ENCODE results near the gene CHRNA1. TPM values are rescaled to one million over a fixed set of nuclear protein-coding genes. Genes with fewer than 3 reads are reported as not detected.
"Not testable (repeated sequence)": the region's sequence is repeated elsewhere in the genome, so short reads cannot be mapped to it uniquely, and the experiment has no call there.

The CHRNA1 gene
- total RNA-seq, 2 experiments from 2014 or later, result not detected

DNA sequence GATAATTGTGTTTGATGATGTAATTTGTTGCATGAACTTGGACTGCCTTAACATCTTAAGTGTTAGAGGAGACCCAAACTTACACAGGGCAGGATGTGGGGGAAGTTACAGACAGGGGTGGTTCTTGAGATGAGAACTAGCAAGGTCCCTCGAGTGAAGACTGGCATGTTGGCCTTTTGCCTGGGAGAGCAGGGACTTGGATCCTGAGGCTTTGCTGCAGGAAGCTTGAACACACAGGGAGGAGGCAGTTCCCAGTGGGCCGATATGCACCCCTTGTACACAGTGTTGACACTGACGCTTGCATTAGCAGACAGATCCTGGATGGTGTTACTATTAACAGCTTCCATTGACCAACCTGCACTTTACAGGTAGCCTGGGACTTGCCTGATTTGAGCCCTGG, 47.5 kb downstream of the CHRNA1 start:
- Mint-ChIP-seq H3K36me3 (ENCODE audit: low read depth) (no peaks in the 10 kb centered on the region), H3K9me3 (ENCODE audit: low read depth) (no peaks in the 10 kb centered on the region), H3K27ac (no peak overlapping the region), H3K4me1 (peaks cover 28% of the 10 kb centered on the region), H3K27me3 (no peaks in the 10 kb centered on the region), H3K4me3 (no peak overlapping the region)
- ChIA-PET CTCF (interaction anchor here (1.1 kb wide), 1 partner anchor 20 kb away, joined by 3 read pairs; no protein-coding TSS in a partner anchor), POLR2A (no interaction called here)
- ATAC-seq, result peak; percentile 62
- intact Hi-C loops (cut with DNase I, micrococcal nuclease), result no loop called here
- no peak for DNase-seq

DNA sequence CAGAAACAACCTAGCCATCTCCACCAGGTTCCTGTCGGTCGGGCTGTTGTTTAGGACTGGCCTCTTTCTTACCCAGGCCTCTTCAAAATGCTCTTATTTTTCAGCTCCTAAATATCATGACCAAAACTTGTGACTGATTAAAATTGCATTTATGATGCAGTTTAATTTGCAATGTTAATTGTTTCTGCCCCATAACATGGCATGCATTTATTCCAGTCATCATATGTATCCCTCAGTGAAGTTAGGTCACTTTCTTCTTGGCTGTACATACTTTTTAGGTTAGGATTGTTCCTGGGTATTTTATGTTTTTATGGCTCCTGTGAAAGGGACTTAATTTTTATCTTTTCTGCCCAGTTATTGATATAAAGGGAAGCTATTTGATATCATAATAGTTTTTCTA, 50.6 kb downstream of the CHRNA1 start:
- H3K27me3 Mint-ChIP-seq, result peaks cover 3% of the 10 kb centered on the region
- peaks cover 23% of the 10 kb centered on the region for H3K4me1 Mint-ChIP-seq
- no peak for ATAC-seq
- H3K9me3 Mint-ChIP-seq (ENCODE audit: low read depth), result no peaks in the 10 kb centered on the region
- no peak for DNase-seq
- H3K36me3 Mint-ChIP-seq (ENCODE audit: low read depth), result no peaks in the 10 kb centered on the region
- intact Hi-C loops (cut with DNase I, micrococcal nuclease), result no loop called here
- no peak overlapping the region for H3K4me3 Mint-ChIP-seq
- ChIA-PET CTCF (interaction anchor here (1.0 to 2.6 kb wide), 2 partner anchors 14 to 16 kb away, joined by 3 to 16 read pairs; no protein-coding TSS in a partner anchor), POLR2A (no interaction called here)
- no peak overlapping the region for H3K27ac Mint-ChIP-seq

DNA sequence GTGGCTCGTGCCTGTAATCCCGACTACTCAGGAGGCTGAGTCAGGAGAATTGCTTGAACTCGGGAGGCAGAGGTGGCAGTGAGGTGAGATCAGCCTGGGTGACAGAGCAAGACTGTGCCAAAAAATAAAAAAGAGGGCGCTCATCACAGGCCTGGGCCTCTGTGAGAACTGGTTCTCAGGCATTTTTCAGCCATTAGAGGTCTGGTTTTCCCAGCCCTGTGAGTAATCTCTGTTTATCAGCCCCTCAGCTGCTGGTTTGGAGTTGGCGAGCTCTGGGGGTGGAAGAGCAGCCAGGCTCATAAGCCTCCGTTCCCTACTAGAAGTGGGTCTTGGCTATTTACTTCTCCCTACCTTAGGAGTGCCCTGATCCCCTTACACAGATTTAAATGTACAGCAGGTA, 53.1 kb downstream of the CHRNA1 start:
- H3K36me3 Mint-ChIP-seq (ENCODE audit: low read depth), result no peaks in the 10 kb centered on the region
- H3K9me3 Mint-ChIP-seq (ENCODE audit: low read depth), result no peaks in the 10 kb centered on the region

DNA sequence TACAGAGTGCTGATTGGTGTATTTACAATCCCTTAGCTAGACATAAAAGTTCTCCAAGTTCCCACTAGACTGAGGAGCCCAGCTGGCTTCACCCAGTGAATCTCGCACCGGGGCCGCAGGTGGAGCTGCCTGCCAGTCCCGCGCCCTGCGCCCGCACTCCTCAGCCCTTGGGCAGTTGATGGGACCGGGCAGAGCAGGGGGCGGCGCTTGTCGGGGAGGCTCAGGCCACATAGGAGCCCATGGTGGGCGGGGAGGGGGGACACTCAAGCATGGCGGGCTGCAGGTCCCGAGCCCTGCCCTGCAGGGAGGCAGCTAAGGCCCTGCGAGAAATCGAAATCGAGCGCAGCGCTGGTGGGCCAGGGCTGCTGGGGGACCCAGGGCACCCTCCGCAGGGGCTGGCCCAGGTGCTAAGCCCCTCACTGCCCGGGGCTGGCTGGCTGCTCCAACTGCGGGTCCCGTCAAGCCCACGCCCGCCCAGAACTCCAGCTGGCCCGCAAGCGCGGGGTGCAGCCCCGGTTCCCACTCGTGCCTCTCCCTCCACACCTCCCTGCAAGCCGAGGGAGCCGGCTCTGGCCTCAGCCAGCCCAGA, 54.8 kb downstream of the CHRNA1 start:
- DNase-seq; H3K4me3 Mint-ChIP-seq; H3K27ac Mint-ChIP-seq; H3K36me3 Mint-ChIP-seq (ENCODE audit: low read depth); intact Hi-C loops (cut with DNase I, micrococcal nuclease); H3K4me1 Mint-ChIP-seq; POLR2A ChIA-PET; ATAC-seq; H3K9me3 Mint-ChIP-seq (ENCODE audit: low read depth); H3K27me3 Mint-ChIP-seq: not testable (repeated sequence)
- CTCF ChIA-PET, result interaction anchor here (0.8 to 1.2 kb wide), 2 partner anchors 9 to 22 kb away, joined by 3 read pairs; no protein-coding TSS in a partner anchor

More for the DNA sequence above, 53.1 kb downstream of the CHRNA1 start:
- POLR2A ChIA-PET, result no interaction called here
- no peak for DNase-seq
- intact Hi-C loops (cut with DNase I, micrococcal nuclease), result no loop called here
- no peak for ATAC-seq
- peaks cover 5% of the 10 kb centered on the region for H3K27me3 Mint-ChIP-seq
- peaks cover under 1% of the 10 kb centered on the region for H3K4me1 Mint-ChIP-seq
- CTCF ChIA-PET, result interaction anchor here (0.7 to 2.6 kb wide), 3 partner anchors 11 to 204 kb away, joined by 3 to 16 read pairs (median 3); no protein-coding TSS in a partner anchor
- H3K27ac Mint-ChIP-seq, result no peak overlapping the region
- no peak overlapping the region for H3K4me3 Mint-ChIP-seq

DNA sequence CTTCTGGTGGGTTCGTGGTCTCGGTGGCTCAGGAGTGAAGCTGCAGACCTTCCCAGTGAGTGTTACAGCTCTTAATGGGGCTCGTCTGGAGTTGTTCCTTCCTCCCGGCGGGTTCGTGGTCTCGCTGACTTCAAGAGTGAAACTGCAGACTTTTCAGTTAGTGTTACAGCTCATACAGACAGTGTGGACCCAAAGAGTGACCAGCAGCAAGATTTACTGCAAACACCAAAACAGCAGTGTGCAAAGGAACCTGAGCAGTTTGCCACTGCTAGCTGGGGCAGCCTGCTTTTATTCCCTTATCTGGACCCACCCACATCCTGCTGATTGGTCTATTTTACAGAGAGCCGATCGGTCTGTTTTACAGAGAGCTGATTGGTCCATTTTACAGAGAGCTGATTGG, 55.6 kb downstream of the CHRNA1 start:
- Mint-ChIP-seq H3K36me3 (ENCODE audit: low read depth) (no peaks in the 10 kb centered on the region), H3K9me3 (ENCODE audit: low read depth) (no peaks in the 10 kb centered on the region), H3K4me1 (no peaks in the 10 kb centered on the region), H3K27ac (no peak overlapping the region), H3K27me3 (peaks cover 5% of the 10 kb centered on the region), H3K4me3 (no peak overlapping the region)
- DNase-seq (no peak), ATAC-seq (no peak)
- intact Hi-C loops (cut with DNase I, micrococcal nuclease), result no loop called here
- POLR2A ChIA-PET, result no interaction called here
- CTCF ChIA-PET, result interaction anchor here (0.8 to 1.2 kb wide), 2 partner anchors 9 to 21 kb away, joined by 3 read pairs; no protein-coding TSS in a partner anchor

DNA sequence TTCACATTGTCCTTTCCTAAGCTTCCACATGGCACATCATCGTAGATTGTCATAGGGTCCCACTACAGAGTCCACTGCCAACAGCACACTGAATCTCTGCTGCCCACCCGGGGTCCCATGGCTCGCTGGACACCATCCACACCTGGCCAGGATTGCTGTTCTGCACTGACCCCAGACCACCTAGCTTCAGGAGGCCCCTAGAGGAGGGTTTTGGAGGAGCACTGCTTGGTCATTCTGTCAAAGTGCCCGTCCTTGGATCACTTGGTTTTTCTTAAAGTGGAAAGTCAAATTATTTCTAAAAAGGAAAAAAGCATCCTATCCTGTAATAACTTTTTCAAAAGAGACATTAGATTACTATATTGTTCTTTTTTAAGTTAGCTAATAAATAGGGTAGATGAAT, 59.0 kb downstream of the CHRNA1 start:
- Mint-ChIP-seq H3K9me3 (ENCODE audit: low read depth) (no peaks in the 10 kb centered on the region), H3K27me3 (peaks cover 7% of the 10 kb centered on the region), H3K27ac (no peak overlapping the region), H3K4me1 (no peaks in the 10 kb centered on the region), H3K36me3 (ENCODE audit: low read depth) (no peaks in the 10 kb centered on the region), H3K4me3 (no peak overlapping the region)
- intact Hi-C loops (cut with DNase I, micrococcal nuclease), result no loop called here
- ChIA-PET CTCF (interaction anchor here (0.8 to 1.4 kb wide), 5 partner anchors 10 to 70 kb away, joined by 3 to 6 read pairs (median 5); no protein-coding TSS in a partner anchor), POLR2A (no interaction called here)
- ATAC-seq, result no peak
- DNase-seq, result no peak

DNA sequence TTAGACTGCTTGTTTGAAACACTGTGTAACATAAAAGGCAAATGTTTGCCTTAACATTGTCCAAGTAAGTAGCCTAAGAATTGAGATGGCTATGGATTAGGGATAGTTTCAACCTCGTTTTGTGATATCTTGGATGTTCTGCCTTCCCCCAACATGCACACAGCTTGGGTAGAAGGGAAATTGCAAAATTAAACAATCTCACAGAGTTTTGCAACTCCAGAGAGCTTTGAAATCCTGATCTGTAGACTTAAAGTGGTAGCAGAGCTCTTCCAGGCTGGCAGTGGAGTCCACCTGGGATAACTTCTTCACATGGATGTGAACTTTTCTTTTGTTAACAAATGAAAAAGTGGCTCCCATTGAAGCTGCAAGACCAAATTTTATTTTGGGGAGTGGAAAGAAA, 59.6 kb downstream of the CHRNA1 start:
- Mint-ChIP-seq H3K36me3 (ENCODE audit: low read depth) (no peaks in the 10 kb centered on the region), H3K27me3 (peaks cover 7% of the 10 kb centered on the region), H3K4me1 (no peaks in the 10 kb centered on the region), H3K4me3 (no peak overlapping the region), H3K9me3 (ENCODE audit: low read depth) (no peaks in the 10 kb centered on the region), H3K27ac (no peak overlapping the region)
- DNase-seq (no peak), ATAC-seq (no peak)
- ChIA-PET CTCF (interaction anchor here (0.8 to 1.4 kb wide), 4 partner anchors 9 to 71 kb away, joined by 3 to 6 read pairs (median 4); no protein-coding TSS in a partner anchor), POLR2A (no interaction called here)
- intact Hi-C loops (cut with DNase I, micrococcal nuclease), result loop anchor here (5.0 kb wide), 3 partner anchors 283 to 1393 kb away; partner anchors contain the start of gene HOXD12 (in 1 of the 2)

DNA sequence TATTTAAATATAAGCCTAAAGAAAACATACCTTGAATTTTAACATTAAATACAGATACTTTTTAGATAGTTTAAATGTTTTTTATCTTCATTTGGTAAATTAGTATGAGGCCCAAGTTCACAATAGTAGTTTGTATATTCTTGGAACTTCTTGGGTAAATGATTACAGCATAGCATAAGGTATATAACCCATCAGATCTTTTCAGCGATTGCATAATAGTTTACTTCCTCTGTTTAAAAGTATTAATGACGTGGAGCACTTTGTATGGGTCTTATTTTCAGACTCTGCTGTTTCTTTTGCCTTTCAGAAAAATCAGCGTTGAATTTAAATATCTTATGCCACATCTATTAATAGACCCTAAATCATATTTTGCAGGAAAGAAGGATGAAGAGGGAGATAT, 60.2 kb downstream of the CHRNA1 start:
- no peak overlapping the region for H3K4me3 Mint-ChIP-seq
- no peaks in the 10 kb centered on the region for H3K9me3 Mint-ChIP-seq (ENCODE audit: low read depth)
- H3K27ac Mint-ChIP-seq, result no peak overlapping the region
- intact Hi-C loops (cut with DNase I, micrococcal nuclease), result loop anchor here (5.0 kb wide), 3 partner anchors 283 to 1393 kb away; partner anchors contain the start of gene HOXD12 (in 1 of the 2)
- ATAC-seq (no peak), DNase-seq (no peak)
- peaks cover 6% of the 10 kb centered on the region for H3K27me3 Mint-ChIP-seq
- no peaks in the 10 kb centered on the region for H3K4me1 Mint-ChIP-seq
- CTCF ChIA-PET, result interaction anchor here (0.6 to 1.3 kb wide), 3 partner anchors 8 to 672 kb away, joined by 3 to 6 read pairs (median 5); no protein-coding TSS in a partner anchor
- no peaks in the 10 kb centered on the region for H3K36me3 Mint-ChIP-seq (ENCODE audit: low read depth)
- POLR2A ChIA-PET, result no interaction called here

DNA sequence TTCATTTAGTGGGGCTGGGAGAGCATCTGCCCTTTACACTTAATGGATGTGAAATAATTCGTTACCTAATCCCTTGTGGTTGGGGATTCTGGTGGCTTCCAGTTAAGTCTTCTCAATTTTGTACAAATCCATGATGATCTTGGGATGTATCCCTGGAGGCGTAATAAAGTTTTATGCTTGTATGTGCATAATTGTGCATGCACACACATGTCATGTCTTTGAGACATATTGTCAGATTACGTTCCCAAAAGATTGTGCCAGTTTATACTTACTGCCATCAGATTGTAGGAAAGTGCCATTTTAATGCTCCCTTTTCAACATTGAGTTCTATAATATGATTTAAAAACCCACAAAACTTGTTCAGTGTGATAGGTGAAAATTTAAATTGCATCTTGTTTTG, 60.8 kb downstream of the CHRNA1 start:
- no peak overlapping the region for H3K27ac Mint-ChIP-seq
- H3K9me3 Mint-ChIP-seq (ENCODE audit: low read depth), result no peaks in the 10 kb centered on the region
- ChIA-PET POLR2A (no interaction called here), CTCF (interaction anchor here (0.6 kb wide), 1 partner anchor 673 kb away, joined by 3 read pairs; no protein-coding TSS in a partner anchor)
- H3K4me1 Mint-ChIP-seq, result no peaks in the 10 kb centered on the region
- H3K4me3 Mint-ChIP-seq, result no peak overlapping the region
- no peaks in the 10 kb centered on the region for H3K36me3 Mint-ChIP-seq (ENCODE audit: low read depth)
- no peak for ATAC-seq
- peaks cover 4% of the 10 kb centered on the region for H3K27me3 Mint-ChIP-seq
- no peak for DNase-seq
- intact Hi-C loops (cut with DNase I, micrococcal nuclease), result loop anchor here (5.0 kb wide), 3 partner anchors 284 to 1394 kb away; partner anchors contain the start of gene HOXD12 (in 1 of the 2)

DNA sequence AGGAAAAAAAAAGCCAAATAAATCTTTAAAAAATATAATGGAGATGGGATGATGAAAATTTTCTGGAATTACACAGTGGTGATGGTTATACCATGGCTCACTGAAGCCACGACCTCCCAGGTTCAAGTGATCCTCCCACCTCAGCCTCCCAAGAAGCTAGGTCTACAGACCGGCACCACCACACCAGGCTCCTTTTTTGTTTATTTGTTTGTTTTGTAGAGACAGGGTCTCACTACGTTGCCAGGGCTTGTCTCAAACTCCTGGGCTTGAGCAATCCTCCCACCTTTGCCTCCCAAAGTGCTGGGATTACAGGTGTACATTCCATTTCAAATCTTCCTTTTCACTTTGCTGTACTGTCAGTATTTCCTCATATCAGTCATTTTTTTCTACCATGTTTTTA, 61.7 kb downstream of the CHRNA1 start:
- Mint-ChIP-seq H3K4me1 (no peaks in the 10 kb centered on the region), H3K4me3 (no peak overlapping the region), H3K9me3 (ENCODE audit: low read depth) (no peaks in the 10 kb centered on the region), H3K36me3 (ENCODE audit: low read depth) (no peaks in the 10 kb centered on the region), H3K27ac (no peak overlapping the region), H3K27me3 (peaks cover 4% of the 10 kb centered on the region)
- no peak for DNase-seq
- ChIA-PET CTCF (interaction anchor here (0.6 to 0.7 kb wide), 2 partner anchors 14 to 281 kb away, joined by 3 to 4 read pairs; no protein-coding TSS in a partner anchor), POLR2A (no interaction called here)
- ATAC-seq, result no peak
- intact Hi-C loops (cut with DNase I, micrococcal nuclease), result loop anchor here (5.0 kb wide), 3 partner anchors 285 to 1395 kb away; partner anchors contain the start of gene HOXD12 (in 1 of the 2)

DNA sequence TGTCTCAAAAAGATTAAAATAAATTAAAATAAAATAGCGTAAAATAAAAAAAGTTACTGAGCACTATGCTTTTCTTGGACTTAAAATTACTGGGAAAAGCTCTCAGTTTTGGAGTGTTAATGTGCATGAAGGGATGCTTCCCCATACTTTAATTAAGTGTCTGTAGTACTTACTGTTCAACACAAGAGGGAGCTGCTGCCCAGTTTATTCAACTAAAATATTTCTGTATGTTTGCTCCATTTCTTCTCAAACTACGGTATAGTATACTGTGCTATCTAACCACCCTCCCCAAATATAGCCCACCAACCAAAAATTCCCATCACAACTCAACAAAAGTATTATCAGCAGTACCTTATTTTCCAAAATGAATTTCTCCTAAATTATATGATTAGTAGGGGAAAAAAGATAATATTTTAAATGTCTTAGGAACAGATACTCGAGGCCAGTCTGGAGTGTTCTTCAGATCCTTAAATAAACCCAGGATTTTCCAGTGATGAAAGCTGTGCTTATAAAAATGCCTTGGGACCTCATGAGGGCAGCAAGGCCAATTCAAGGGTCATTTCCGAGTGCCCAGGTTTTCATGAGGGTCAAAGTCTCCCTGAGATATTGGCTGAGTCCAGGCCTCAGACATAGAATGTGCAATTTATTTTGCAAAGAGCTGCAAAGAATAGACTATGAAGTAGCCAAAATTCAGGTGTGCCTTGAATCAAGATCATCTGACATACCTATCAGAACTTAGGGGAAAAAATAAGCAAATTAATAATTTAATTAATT, 64.1 kb downstream of the CHRNA1 start:
- H3K4me1 Mint-ChIP-seq, result no peaks in the 10 kb centered on the region
- intact Hi-C loops (cut with DNase I, micrococcal nuclease), result loop anchor here (1.0 to 5.0 kb wide), 5 partner anchors 49 to 1397 kb away; partner anchors contain the start of gene HOXD12 (in 1 of the 2)
- ChIA-PET POLR2A (interaction anchor here (0.6 kb wide), 1 partner anchor 30 kb away, joined by 3 read pairs; no protein-coding TSS in a partner anchor), CTCF (interaction anchor here (0.6 to 6.9 kb wide), 43 partner anchors 9 to 1229 kb away, joined by 3 to 135 read pairs (median 4); no protein-coding TSS in a partner anchor)
- H3K27me3 Mint-ChIP-seq, result peaks cover 2% of the 10 kb centered on the region
- no peaks in the 10 kb centered on the region for H3K9me3 Mint-ChIP-seq (ENCODE audit: low read depth)
- no peaks in the 10 kb centered on the region for H3K36me3 Mint-ChIP-seq (ENCODE audit: low read depth)
- DNase-seq (peak; percentile 42), ATAC-seq (peak; percentile 60)
- H3K27ac Mint-ChIP-seq, result no peak overlapping the region
- H3K4me3 Mint-ChIP-seq, result no peak overlapping the region

Measured in activated CD4-positive, alpha-beta T cell treated with anti-CD3 and anti-CD28 coated beads for 36 hours (primary cell).